ENCODE measurements around the gene TMEM19.
A peak's percentile ranks its signal among the peaks of the same experiment; 100 is the strongest.

Gene TMEM19

DNA sequence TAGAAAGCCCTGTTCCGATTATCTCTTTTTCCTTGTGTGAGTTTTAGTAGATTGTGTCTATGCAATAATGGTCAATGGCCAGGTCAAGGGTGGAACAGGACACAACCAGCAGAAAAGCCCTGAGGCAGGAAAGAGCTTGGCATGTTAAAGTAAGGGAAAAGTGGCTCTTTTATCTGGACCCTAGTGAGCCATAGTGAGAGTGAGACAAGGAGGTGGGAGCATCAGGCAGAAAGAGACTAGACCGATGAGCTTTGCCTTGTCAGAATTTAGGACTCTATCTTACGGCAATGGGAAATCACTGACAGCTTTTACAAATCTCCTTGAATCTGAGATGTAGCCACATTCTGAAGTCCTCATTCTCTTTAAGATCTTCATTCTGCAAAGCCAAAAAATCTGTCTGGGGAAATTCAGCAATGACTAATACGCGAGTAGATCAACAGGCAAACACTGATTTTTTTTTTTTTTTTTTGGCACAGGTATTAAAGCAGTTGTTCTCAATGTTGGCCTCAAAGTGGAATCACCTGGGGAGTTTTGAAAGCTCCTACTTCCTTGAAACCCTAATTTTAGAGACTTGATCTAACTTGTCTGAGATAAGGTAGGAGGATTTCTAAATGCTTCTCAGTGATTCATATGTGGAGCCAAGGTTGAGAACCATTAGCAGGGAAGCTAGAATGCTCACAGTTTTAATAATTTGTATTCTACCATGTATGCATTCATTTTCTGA is 33.9 kb downstream of the TMEM19 start:
- no peak for DNase-seq

DNA sequence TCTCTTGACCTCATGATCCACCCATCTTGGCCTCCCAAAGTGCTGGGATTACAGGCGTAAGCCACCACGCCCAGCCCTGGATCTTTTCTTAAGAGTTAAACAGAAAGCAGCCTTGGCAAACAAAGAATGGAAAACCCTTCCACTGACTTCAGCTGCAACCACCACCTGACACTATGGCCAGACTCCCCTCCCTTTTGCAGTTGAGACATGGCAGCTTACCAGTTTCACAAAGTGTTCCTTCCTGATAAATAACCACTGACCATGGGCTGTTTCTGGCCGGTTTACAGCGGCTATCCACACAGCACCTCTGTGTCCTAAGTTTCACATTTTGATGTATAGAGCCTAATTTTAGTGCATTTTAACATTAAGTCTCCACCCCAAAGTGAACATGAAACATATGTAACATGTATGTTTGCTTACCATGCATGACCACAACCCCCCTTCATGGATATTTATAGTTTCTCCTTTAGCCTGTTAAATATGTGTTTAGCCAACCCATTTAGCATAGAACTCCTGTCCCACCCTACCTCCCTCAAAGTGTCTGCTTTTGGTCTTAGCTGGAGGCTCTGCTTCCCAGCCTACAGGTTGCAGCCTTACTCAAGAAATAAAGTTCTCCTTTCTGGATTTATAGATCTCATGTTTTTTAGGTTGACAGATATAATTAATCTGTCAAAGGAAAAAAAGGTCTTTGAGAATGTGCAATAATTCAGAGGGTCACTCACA is 36.1 kb downstream of the TMEM19 start:
- DNase-seq = no peak

DNA sequence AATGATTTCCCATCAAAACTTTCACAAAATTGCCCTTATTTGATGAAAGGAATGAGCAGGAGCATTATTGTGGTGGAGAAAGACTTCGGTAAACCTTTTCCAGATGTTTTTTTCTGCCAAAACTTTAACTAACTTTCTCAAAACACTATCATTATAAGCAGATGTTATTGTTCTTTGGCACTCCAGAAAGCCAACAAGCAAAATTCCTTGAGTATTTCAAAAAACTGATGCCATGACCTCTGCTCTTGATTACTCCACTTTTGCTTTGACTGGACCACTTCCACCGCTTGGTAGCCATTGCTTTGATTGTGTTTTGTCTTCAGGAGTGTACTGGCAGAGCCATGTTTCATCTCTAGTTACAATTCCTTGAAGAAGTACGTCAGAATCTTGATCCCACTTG is 39.1 kb downstream of the TMEM19 start:
- no peak for DNase-seq

DNA sequence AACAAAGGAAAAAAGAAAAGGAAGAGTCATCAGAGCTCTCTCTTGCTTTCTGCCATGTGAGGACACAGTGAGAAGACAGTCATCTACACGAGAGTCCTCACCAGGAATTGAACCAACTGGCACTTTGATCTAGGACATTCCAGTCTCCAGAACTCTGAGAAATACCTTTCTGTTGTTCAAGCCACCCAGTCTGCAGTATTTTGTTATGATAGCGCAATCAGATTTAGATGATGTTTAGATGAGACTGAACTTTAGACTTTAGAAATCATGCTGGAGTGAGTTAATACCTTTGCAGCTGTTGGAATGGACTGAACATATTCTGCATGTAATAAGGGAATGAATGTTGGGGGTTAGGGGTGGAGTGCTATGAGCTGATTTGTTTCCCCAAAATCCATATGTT is 40.7 kb downstream of the TMEM19 start:
- DNase-seq = no peak

DNA sequence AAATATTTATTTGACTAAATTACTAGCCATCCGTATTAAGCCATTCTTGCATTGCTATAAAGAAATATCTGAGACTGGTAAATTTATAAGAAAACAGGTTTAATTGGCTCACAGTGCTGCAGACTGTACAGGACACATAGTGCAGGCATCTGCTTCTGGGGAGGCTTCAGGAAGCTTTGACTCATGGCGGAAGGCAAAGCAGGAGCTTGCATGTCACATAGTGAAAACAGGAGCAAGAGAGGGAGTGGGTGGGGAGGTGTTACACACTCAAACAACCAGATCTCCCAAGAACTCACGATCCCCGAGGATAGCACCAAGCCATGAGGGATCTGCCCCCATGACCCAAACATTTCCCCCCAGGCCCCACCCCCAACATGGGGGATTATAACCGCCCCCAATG is 42.1 kb downstream of the TMEM19 start:
- no peak for DNase-seq

DNA sequence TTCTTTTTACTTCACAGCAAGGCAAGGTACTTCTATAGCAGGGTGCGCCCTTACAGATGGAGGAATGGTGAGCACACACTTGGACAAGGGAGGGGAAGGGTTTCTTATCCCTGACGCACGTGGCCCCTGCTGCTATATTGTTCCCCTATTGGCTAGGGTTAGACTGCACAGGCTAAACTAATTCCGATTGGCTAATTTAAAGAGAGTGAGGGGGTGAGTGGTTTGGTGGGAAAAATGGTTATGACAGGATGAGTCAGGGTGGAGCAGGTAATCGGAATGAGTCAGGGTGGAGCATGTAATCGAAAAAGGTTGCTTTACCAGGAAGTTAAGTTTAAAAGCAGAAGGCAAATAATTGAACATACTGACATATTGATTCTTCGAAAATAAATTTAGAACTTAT is 45.1 kb downstream of the TMEM19 start:
- DNase-seq = no peak

DNA sequence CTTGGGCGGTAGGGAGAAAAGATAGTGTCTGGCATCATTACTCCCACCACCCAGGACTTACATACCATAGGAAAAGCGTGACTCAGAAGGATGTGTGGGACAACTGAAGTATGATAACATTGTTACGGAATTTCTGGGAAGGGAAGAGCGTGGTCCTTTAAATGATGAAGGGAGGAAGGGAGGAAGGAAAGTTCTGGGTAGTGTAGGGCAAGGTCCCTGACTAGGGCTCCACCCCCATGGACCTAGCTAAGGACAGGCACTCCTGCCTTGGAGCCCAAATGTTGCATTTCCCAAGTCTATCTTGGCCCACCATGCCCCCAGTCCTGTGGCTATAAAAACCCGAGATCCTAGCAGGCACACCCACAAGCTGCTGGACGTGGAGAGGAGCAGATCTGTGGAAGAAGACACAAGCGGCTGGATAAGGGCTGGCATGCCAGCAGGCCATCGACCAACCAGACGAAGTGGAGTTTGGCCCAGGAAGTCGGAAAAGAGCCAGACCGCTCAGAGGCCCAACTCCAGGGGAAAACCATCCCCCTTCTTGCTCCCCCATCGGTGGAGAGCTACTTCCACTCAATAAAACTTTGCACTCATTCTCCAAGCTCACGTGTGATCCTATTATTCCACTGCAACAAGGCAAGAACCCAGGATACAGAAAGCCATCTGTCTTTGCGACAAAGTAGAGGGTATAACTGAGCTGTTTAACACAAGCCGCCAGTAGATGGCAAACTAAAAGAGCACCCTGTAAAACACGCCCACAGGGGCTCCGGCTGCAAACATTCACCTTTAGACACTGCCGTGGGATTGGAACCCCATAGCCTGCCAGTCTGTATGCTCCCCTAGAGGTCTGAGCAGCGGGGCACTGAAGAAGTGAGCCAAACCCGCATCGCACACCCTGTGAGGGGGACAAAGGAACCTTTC is 45.8 kb downstream of the TMEM19 start:
- no peak for DNase-seq

DNA sequence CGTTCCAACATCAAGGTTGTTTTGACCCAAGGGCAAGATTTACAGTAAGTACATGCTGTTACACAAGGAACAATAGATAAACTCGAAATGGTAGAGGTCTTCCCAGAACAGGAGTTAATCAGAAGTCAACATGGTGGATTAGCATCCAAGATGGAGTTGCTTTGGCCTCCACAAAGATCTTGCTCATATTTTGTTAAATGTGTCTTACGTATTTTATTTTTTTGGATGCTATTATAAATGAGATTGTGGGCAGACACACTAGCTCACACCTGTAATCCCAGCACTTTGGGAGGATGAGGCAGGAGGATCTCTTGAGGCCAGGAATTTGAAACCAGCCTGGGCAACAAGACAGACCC is 46.5 kb downstream of the TMEM19 start:
- DNase-seq = no peak

DNA sequence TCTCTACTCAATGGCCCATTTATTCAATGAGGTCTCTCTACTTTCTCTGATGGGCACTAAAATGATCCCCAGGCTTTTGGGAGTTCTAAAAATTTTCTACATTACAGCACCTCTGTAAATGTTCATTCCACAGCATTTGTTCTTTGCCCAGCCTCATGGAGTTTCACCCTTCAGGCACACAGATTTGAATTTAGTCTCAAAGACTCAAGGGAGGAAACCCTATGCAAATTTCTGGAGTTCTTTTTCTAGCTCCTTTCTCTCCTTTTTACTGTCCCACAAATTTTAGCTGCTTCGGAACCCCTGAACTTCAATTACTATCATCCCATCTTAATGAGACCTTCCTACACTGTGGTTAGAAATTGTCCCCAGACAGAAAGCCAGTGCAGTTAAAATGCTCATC is 51.3 kb downstream of the TMEM19 start:
- no peak for DNase-seq

DNA sequence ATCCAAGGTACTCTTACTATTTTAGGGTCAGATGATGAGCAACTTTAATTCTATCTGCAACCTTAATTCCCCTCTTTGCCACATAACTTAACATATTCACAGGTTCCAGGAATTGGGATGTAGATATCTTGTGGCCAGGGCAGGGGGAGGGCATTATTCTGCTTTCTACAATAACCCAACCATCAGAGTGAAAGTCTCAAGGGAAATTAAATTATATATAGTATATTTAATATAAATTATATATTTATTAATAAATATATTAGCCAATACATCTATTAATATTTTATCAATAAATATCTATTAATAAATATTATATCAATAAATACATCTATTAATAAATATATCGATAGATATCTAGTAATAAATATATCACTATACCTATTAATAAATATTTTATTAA is 57.1 kb downstream of the TMEM19 start:
- DNase-seq = no peak

DNA sequence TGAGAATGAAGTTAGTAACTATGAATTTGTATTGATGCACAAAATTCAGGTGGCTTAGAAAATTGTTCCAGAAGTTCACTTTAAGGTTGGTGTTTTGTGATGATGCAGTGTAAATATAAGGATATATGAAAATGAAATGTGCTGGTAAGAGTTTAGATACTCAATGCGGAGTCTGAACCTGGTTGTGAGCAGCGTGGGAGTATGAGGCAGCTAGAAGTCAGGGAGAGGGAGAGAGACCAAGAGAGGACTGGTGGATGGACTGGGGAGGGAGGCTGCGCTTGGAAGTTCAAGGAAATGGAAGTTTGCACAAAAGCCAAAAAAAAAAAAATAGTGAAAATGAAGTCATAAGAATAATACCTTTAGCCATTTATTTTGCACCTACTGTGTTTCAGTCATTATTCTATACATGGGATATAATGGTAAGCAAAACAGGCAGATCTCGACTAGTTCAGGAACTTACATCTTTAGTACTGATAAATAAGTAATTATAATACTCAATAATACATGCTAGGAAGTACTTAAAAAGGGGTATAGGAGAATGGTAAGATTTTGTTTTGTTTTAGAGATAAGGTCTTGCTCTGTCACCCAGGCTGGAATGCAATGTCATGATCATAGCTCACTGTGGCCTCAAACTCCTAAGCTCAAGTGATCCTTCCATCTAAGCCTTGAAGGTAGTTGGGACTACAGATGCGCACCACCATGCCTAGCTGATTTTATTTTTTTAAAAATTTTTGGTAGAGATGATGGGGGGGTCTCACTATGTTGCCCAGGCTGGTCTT is 58.8 kb downstream of the TMEM19 start:
- DNase-seq = no peak

DNA sequence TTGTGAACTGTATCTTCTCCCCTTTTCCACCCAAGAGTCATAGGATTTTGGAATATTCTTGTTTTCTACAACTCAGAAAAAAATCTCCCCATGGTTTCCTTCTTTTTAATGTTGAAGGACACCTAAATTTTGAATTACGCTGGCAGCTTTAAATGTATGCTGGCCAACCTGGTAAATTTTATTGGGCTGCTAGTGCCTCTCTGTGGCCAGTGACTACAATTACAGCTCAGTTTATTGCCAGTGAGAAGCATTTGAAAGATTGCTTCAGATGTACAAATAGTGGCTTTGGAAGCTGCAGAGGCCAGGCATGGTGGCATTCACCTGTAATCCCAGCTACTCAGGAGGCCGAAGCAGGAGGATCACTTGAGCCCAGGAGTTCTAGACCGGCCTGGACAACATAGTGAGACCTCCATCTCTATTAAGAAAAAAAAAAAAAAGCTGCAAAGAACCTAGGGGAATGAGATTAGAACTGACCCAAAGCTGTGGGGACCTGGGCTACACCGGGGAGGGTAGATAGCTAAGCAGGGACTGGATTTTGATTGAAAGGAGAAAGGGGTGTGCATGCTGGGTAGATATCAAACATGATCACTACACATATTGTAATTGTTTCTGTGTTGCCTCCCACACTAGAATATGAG is 61.2 kb downstream of the TMEM19 start:
- peak; percentile 55 to 70 for DNase-seq

DNA sequence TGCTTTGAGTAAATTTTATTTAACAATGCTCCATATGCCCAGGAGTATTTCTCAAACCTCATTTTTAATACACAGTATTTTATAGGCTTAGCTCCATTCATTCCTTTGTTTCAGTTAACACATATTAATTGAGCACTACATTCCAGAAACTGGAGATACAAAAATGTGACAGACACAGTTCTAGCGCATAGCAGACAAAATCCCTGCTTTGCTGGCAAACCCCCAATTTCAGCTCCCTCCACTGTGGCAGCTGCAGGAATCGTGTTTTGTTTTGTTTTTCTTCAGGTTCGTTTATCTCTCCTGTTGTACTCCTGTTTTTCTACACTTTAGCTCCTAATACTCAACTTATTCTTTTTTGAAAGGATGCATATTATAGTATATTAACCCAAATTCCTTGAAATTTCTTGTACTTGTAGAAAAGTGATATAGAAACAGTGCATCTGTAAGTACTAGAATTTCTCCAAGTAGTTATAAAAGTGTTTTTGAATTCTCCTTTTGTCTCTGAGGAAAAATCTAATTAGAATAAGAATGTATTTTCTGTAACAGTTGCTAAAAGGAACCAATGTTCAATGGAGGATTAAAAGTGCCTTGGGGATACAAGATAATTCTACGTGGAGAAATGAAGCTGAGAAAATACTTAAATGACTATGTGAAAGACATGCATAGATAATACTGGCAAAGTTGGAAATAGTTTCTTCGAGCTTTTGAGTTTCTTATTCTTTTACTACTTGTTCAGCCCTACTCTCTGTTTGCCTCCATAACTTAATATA is 62.4 kb downstream of the TMEM19 start:
- no peak for DNase-seq

DNA sequence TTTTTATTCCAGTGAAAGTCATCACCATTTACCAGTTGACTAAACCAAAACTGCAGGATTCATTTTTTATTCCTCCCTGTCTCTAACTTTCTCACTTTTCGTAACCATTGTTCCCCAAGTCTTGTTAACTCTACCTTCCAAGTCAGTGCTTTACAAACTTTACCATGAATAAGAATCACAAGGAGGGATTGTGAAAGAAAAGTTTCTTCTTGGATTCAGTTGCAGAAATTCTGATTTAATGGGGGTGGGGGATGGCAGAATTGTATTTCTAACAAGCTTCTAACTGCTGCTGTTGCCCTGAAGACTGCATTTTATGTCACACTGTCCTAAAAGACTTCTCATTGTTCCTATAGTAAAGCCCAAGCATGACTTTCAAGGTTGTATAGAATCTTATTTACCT is 63.8 kb downstream of the TMEM19 start:
- DNase-seq = peak; percentile 54 to 89

DNA sequence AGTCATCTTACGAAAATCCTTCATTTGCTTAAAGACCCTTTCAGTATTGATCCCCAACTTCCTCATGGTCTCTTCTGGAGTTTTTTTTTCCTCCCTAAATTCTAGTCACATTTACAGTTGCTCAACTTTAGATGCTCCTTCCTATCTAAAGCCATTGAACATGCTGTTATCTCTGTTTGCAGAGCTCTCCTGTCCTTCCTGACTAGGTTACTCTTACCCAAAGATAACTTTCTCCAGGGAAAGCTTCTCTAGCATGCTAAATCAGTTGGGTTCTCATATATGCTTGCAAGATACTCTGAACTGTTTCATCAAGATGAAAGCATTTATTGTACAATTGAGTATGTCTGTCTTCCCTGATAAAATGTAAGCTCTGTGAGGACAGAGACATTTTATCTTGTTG is 67.0 kb downstream of the TMEM19 start:
- no peak for DNase-seq

Measured in inflammatory macrophage treated with lipopolysaccharide for 1 hour (primary cell).